Raji (cell line): Measurements from ENCODE around the gene FAM240A.

Experiments used
- POLR2A ChIP-seq: IDR thresholded peaks from 2 replicates; pipeline ENCODE4 v1.6.1; 2011; ENCODE audit warnings: low read depth, low read length, control low read depth; ENCODE audit not compliant: insufficient read depth

The FAM240A gene

GRCh38 chr3:46643701-46644100, 31.4 kb downstream of the FAM240A start:
- TF ChIP-seq POLR2A = no peak

GRCh38 chr3:46646700-46647099, 34.4 kb downstream of the FAM240A start:
- no peak for TF ChIP-seq POLR2A

GRCh38 chr3:46648096-46648495, 35.8 kb downstream of the FAM240A start:
- TF ChIP-seq POLR2A = no peak

GRCh38 chr3:46649436-46649835, 37.1 kb downstream of the FAM240A start:
- no peak for TF ChIP-seq POLR2A

DNA sequence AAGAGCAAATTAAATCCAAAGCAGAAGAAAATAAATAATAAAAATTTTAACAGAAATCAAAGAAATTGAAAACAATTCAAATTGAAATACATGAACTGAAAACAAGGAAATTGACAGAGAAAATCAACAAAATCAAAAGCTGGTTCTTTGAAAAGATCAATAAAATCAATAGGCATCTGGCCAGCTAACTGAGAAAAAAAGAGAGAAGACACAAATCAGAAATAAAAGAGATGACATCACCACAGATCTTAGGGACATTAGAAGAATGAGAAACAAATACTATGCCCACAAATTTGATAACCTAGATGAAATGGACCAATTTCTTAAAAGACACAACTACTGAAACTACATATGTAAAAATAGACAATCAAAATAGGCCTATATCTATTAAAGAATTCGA, 38.8 kb downstream of the FAM240A start:
- TF ChIP-seq POLR2A = no peak

DNA sequence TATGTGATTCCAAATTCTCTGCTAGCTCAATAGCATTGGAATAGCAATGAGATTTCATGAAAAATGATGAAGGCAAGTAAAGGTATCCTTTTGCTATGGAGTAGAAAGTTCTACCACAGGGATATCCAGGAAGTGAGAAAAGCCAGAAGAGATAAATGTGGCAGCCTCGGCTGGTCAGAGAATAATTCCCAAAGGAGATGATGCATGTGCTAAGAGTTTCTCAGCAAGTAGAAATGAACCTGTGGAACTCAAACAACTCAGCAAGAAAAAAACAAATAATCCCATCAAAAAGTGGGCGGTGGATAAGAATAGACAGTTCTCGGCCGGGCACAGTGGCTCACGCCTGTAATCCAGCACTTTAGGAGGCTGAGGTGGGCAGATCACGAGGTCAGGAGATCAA, 42.9 kb downstream of the FAM240A start:
- TF ChIP-seq POLR2A = no peak

DNA sequence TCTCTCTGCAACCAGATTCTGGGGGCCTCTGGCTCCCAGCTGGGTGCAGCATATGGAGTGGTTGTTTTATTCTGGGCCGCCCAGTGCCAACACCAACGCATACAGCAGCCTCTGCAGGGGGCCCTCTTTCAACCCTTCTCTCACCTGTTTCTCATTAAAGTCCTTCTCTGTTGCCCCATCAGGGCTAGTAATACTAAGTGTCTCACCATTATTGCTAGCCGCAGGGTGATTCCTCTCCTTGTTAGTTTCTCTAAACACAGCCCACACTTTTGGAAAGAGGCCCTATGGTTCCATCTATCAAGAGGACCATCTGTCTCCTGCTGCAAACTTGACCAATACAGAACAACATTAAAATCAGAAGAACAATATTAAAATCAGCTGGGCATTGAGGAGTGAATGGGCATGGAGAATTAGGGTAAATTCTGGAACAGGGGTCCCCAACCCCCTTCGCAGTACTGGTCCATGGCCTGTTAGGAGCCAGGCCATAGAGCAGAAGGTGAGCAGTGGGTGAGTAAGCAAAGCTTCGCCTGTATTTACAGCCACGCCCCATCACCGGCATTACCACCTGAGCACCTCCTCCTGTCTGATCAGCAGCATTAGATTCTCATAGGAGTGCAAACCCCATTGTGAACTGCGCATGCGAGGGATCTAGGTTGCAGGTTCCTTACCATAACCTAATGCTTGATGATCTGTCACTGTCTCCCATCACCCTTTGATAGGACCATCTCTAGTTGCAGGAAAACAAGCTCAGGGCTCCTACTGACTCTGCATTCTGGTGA, 44.6 kb downstream of the FAM240A start:
- no peak for TF ChIP-seq POLR2A

GRCh38 chr3:46659285-46659684, 47.0 kb downstream of the FAM240A start:
- TF ChIP-seq POLR2A = no peak

DNA sequence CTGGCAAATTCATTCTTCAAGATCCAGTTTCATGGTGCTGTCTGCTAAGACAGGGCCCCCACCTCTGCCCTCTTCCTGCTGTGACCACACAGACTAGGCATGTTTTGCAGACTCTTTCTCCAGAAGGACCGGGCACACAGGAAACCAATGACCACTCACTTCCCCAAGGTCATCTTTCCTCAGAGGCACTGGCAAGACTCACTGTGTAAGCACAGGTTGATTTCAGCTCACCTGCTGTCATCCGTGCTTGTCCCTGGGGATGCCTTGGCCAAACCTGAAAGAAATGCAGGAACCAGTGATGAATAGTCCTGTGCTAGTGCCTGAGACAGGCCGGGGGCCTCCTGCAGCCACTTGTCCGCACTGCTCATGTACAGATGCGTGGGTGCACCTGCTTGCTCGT, 47.7 kb downstream of the FAM240A start:
- no peak for TF ChIP-seq POLR2A

- no peak for TF ChIP-seq POLR2A
Measured at GRCh38 chr3:46660543-46661523, 48.5 kb downstream of the FAM240A start.

- TF ChIP-seq POLR2A = no peak
Measured at GRCh38 chr3:46661776-46662766, 49.7 kb downstream of the FAM240A start.

DNA sequence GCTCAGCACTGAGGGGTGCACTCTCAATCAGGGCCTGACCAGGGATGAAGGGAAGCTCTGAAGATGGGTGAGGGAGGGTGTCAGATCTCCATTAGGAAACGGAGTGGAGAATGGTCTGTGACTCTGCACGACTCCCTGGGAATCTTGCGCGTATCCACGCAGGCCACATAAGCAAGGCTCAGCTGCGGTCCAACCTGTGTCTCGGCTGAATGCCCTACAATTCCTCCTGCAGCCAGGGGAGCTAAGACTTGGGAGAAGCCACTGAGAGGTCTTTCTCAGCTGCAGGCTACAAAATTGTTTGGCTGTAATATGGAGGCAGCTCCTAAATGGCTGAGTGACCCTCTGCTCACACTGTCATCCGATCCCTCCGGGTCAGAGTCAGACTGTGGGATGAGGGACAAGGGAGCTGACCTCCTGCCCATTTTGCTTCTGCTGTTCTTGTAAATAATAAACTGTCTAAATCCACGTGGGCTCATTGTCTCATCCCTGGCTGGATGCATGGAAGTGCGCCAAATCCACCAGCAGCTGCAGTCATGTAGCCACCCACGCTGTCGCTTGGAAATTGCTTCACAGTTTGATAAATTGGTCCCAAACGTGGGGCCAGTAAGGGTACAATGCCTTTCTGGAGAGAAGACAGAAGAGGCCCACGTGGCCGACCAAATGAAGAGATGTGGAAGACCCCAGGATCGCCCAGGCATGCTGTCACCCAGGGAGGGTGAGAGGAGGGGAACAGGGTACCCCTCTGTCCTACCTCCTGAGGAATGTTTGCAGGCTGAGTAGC, 50.6 kb downstream of the FAM240A start:
- no peak for TF ChIP-seq POLR2A

DNA sequence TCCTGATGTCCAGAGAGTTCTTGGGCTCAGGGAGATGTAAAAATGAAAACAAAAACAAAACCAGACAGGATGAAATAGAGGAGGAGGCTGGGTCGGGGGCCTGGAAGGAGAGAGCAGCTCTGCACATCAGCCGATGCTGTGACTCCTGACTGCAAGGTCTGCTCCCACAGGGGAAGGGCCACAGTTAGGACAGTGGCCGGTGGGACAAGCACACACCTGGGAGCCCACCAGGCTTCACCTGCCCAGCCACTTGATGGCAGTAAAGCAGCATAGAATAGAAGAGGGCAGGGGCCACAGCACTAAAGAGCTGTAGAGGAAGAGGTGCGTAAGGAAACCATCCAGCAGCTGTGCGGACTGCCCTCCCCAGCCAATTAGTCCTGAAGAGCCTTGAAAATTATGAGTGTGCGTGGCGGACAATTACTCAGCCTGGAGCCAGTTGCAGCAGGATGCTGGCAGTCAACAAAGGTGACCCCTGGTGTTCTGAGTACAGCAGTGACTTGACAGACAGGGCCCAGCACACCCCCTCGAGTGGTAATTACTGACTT, 51.3 kb downstream of the FAM240A start:
- no peak for TF ChIP-seq POLR2A
